Mucosa of stomach (tissue), 1 donor: Measurements from ENCODE around the gene MACROD1.

ENCODE experiments used
- H3K27me3 ChIP-seq: one replicate; pipeline ENCODE4 v1.7.0; 2013; ENCODE audit warnings: mild to moderate bottlenecking, low read length; ENCODE audit not compliant: control insufficient read depth, insufficient read depth
- H3K36me3 ChIP-seq: one replicate; pipeline ENCODE4 v1.7.0; 2013; ENCODE audit warnings: low read length; ENCODE audit not compliant: control insufficient read depth, insufficient read depth
- H3K4me1 ChIP-seq: one replicate; pipeline ENCODE4 v1.7.0; 2013; ENCODE audit warnings: mild to moderate bottlenecking, low read length; ENCODE audit not compliant: control insufficient read depth, insufficient read depth
- H3K4me3 ChIP-seq: one replicate; pipeline ENCODE4 v1.7.0; 2013; ENCODE audit warnings: low read length
- H3K9ac ChIP-seq: one replicate; pipeline ENCODE4 v1.7.0; 2013; ENCODE audit warnings: mild to moderate bottlenecking, low read length, moderate library complexity
- H3K9me3 ChIP-seq: one replicate; pipeline ENCODE4 v1.7.0; 2013; ENCODE audit warnings: mild to moderate bottlenecking, low read length, moderate library complexity; ENCODE audit not compliant: control insufficient read depth
- donor health status: Pancreatic carcinoma.

The MACROD1 gene

GRCh38 chr11:64041846-64042245 is 124.1 kb downstream of the MACROD1 start:
- H3K4me3 ChIP-seq: no peak overlapping the region
- H3K9me3 ChIP-seq: no peaks in the 10 kb centered on the region
- no peak overlapping the region for H3K9ac ChIP-seq
- H3K36me3 ChIP-seq: no peaks in the 10 kb centered on the region
- no peaks in the 10 kb centered on the region for H3K4me1 ChIP-seq
- H3K27me3 ChIP-seq: peaks cover 12% of the 10 kb centered on the region

- no peaks in the 10 kb centered on the region for H3K9me3 ChIP-seq
- H3K36me3 ChIP-seq: no peaks in the 10 kb centered on the region
- no peak overlapping the region for H3K4me3 ChIP-seq
- no peaks in the 10 kb centered on the region for H3K4me1 ChIP-seq
- no peak overlapping the region for H3K9ac ChIP-seq
- H3K27me3 ChIP-seq: peaks cover 21% of the 10 kb centered on the region
These were observed 125.1 kb downstream of the MACROD1 start for GRCh38 chr11:64040684-64041322.

- Histone ChIP-seq H3K9me3 (no peaks in the 10 kb centered on the region), H3K4me1 (peaks cover 3% of the 10 kb centered on the region), H3K36me3 (no peaks in the 10 kb centered on the region), H3K9ac (no peak overlapping the region), H3K27me3 (peaks cover 34% of the 10 kb centered on the region), H3K4me3 (no peak overlapping the region)
These were observed 126.8 kb downstream of the MACROD1 start for GRCh38 chr11:64039012-64039665.

DNA sequence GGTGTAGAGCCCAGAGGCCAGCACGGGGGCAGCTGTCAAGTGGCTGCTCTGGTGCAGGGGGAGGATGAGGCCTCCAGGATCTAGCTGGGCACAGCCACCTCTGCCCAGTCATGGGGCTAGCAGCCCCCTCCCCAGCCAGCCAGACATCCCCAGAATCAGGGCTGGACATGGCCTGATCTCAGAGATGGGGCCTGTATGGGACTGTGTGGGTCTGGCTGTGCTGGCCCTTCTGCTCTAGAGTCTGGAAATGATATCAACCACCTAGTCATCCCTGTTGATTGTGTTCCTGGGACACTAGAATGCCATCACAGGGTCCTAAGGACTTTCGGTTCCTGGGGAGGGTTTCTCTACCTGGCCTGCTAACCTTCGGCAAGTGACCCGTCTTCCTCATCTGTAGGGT is 127.4 kb downstream of the MACROD1 start:
- H3K27me3 ChIP-seq: peaks cover 38% of the 10 kb centered on the region
- H3K4me1 ChIP-seq: peaks cover 3% of the 10 kb centered on the region
- no peak overlapping the region for H3K9ac ChIP-seq
- no peaks in the 10 kb centered on the region for H3K9me3 ChIP-seq
- no peak overlapping the region for H3K4me3 ChIP-seq
- no peaks in the 10 kb centered on the region for H3K36me3 ChIP-seq

DNA sequence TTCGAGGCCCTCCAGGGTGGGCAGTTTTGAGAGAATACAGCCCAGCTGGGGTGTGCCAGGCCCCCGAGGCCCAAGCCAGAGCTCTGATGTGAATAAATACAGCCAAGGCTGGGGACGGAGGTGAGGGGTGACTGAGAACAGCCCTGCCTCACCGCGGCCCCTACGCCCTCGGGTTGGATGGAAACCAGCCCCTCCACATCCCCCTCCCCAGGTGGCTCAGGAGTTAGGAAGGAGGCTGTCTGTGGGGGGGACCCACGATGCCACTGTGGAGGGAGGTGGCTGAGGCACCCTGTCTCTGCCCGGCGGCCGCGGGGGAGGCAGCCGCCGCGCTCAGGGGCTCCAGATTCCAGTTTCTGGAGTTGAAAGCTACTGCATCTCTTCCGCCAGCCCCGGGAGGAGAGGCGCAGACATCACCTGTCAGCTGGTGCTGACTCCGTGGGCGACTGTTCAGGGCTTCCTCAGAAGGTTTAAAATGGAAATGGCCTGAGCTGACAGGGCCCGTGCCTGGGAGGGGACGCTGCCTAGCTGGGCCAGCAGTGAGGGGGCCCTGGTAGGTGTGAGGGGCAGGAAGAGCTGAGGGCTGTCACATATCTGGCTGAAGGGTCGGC is 128.8 kb downstream of the MACROD1 start:
- no peaks in the 10 kb centered on the region for H3K9me3 ChIP-seq
- no peaks in the 10 kb centered on the region for H3K36me3 ChIP-seq
- no peak overlapping the region for H3K9ac ChIP-seq
- H3K27me3 ChIP-seq: peaks cover 40% of the 10 kb centered on the region
- peaks cover 3% of the 10 kb centered on the region for H3K4me1 ChIP-seq
- no peak overlapping the region for H3K4me3 ChIP-seq

- Histone ChIP-seq H3K9ac (no peak overlapping the region), H3K4me1 (peaks cover 3% of the 10 kb centered on the region), H3K27me3 (peaks cover 40% of the 10 kb centered on the region)
These were observed 129.6 kb downstream of the MACROD1 start for GRCh38 chr11:64036087-64037026.

GRCh38 chr11:64035576-64035975 is 130.3 kb downstream of the MACROD1 start, which contains the start of gene FLRT1:
FLRT1 (plus strand) TSS chr11:64035931; CDS start chr11:64116268, 80,337 bp downstream.
- Histone ChIP-seq H3K4me3 (no peak within 1 kb of the TSS), H3K9me3 (no peaks in the 10 kb centered on the region), H3K27me3 (peaks cover 40% of the 10 kb centered on the region), H3K36me3 (no peaks in the 10 kb centered on the region), H3K4me1 (peaks cover 3% of the 10 kb centered on the region), H3K9ac (no peak within 1 kb of the TSS)

More at GRCh38 chr11:64036087-64037026, 129.6 kb downstream of the MACROD1 start:
- Histone ChIP-seq H3K36me3 (no peaks in the 10 kb centered on the region), H3K4me3 (no peak overlapping the region), H3K9me3 (no peaks in the 10 kb centered on the region)

GRCh38 chr11:64035081-64035524 is 130.8 kb downstream of the MACROD1 start:
- H3K4me1 ChIP-seq: peaks cover 7% of the 10 kb centered on the region
- H3K36me3 ChIP-seq: no peaks in the 10 kb centered on the region
- H3K4me3 ChIP-seq: no peak overlapping the region
- no peak overlapping the region for H3K9ac ChIP-seq
- peaks cover 40% of the 10 kb centered on the region for H3K27me3 ChIP-seq
- H3K9me3 ChIP-seq: no peaks in the 10 kb centered on the region

DNA sequence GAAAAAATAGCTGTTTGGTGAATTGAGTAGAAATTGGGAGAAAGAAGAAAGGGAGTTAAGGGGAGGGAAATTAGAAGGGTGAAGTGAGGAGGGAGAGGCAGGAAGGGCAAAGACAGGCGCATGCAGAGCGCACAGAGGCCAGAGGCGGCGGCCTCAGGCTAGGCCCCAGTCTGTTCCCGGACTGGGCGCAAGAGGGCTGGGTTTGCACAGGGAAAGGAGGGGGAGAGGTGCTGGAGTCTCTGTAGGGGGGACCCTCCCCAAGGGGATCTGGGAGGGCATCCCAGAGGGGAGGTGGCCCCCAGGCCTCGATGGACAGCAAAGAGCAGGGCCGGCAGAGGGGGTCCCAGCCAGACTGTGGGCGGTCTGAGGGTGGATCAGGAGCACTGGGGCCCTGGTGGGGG is 131.5 kb downstream of the MACROD1 start:
- no peak overlapping the region for H3K4me3 ChIP-seq
- no peak overlapping the region for H3K9ac ChIP-seq
- H3K36me3 ChIP-seq: no peaks in the 10 kb centered on the region
- H3K27me3 ChIP-seq: peaks cover 40% of the 10 kb centered on the region
- no peaks in the 10 kb centered on the region for H3K9me3 ChIP-seq
- peaks cover 10% of the 10 kb centered on the region for H3K4me1 ChIP-seq

- Histone ChIP-seq H3K27me3 (peaks cover 39% of the 10 kb centered on the region), H3K36me3 (no peaks in the 10 kb centered on the region), H3K9ac (no peak overlapping the region), H3K4me1 (peaks cover 13% of the 10 kb centered on the region), H3K4me3 (no peak overlapping the region), H3K9me3 (no peaks in the 10 kb centered on the region)
These were observed 133.9 kb downstream of the MACROD1 start for GRCh38 chr11:64032050-64032449.

GRCh38 chr11:64031001-64031400 is 134.9 kb downstream of the MACROD1 start:
- Histone ChIP-seq H3K4me3 (no peak overlapping the region), H3K9ac (no peak overlapping the region), H3K36me3 (no peaks in the 10 kb centered on the region), H3K27me3 (peaks cover 28% of the 10 kb centered on the region), H3K4me1 (peaks cover 16% of the 10 kb centered on the region), H3K9me3 (no peaks in the 10 kb centered on the region)
